K562 (cell line): Measurements from ENCODE around the gene DHDH. TPM values are rescaled to one million over a fixed set of nuclear protein-coding genes. Genes with fewer than 3 reads are reported as not detected.

Experiments used
- CCNT2 ChIP-seq: IDR thresholded peaks from 2 replicates; pipeline ENCODE4 v1.6.1; 2011; ENCODE audit warnings: borderline replicate concordance, low read depth, mild to moderate bottlenecking, moderate library complexity, mixed read lengths, low read length; ENCODE audit not compliant: insufficient read length; ENCODE audit errors: extremely low read depth
- ELF4 ChIP-seq: fragments of 450-650 bp; formaldehyde crosslinking; IDR thresholded peaks from 2 replicates; pipeline ENCODE4 v1.4.0; 2022; ENCODE audit warnings: missing genetic modification characterization
- FUS ChIP-seq: fragments of 200-400 bp; formaldehyde crosslinking; optimal IDR thresholded peaks from 2 replicates; pipeline ENCODE3; 2017; ENCODE audit warnings: low read depth, low read length
- GATAD2B ChIP-seq: fragments of 450-650 bp; IDR thresholded peaks from 2 replicates; pipeline ENCODE4 v1.6.1; 2017; ENCODE audit warnings: mild to moderate bottlenecking, borderline replicate concordance
- HDAC2 ChIP-seq: fragments of 450-650 bp; IDR thresholded peaks from 2 replicates; pipeline ENCODE4 v1.6.1; 2016; ENCODE audit warnings: mild to moderate bottlenecking
- KDM1A ChIP-seq, 2 experiments: fragments of 450-650 bp; IDR thresholded peaks; 2 replicates each; pipeline ENCODE4 v1.6.1; 2016; ENCODE audit warnings: mild to moderate bottlenecking in 2 of 2
- NFRKB ChIP-seq: fragments of 450-650 bp; IDR thresholded peaks from 2 replicates; pipeline ENCODE4 v1.6.1; 2016; ENCODE audit warnings: low read depth
- PCBP1 ChIP-seq: fragments of 200-400 bp; formaldehyde crosslinking; IDR thresholded peaks from 2 replicates; pipeline ENCODE4 v1.6.1; 2018; ENCODE audit warnings: mild to moderate bottlenecking, low read depth, low read length; ENCODE audit not compliant: poor library complexity, severe bottlenecking
- RAD21 ChIP-seq, 2 experiments: fragments of 250-450 bp in 1 of 2; fragments of 450-650 bp in 1 of 2; sonication (Bioruptor Pico) in 1 of 2; formaldehyde crosslinking in 1 of 2; IDR thresholded peaks in 1 of 2; conservative IDR thresholded peaks in 1 of 2; 2 replicates each; pipeline versions ENCODE4 v1.4.0 to v1.8.0; 2020 to 2022; ENCODE audit warnings: mild to moderate bottlenecking in 2 of 2, moderate library complexity in 1 of 2
- RBM34 ChIP-seq: fragments of 200-400 bp; formaldehyde crosslinking; IDR thresholded peaks from 2 replicates; pipeline ENCODE4 v1.6.1; 2018; ENCODE audit warnings: low read length, borderline replicate concordance; ENCODE audit not compliant: insufficient read depth
- REST ChIP-seq, 2 experiments: fragments of 450-650 bp; formaldehyde crosslinking in 1 of 2; IDR thresholded peaks; 2 replicates each; pipeline versions ENCODE4 v1.4.0 to v1.6.1; 2014 to 2020; ENCODE audit warnings: mild to moderate bottlenecking in 2 of 2, borderline replicate concordance in 1 of 2, low read depth in 1 of 2
- SMAD4 ChIP-seq: fragments of 250-450 bp; sonication (Bioruptor Pico); conservative IDR thresholded peaks from 2 replicates; pipeline ENCODE4 v1.8.0; 2021; ENCODE audit warnings: inconsistent platforms, mild to moderate bottlenecking, moderate library complexity
- TCF15 ChIP-seq: fragments of 250-450 bp; sonication (Bioruptor Pico); IDR thresholded peaks from 2 replicates; pipeline ENCODE4 v1.8.0; 2022; ENCODE audit warnings: moderate library complexity, mild to moderate bottlenecking, inconsistent platforms
- THAP7 ChIP-seq: fragments of 250-450 bp; sonication (Bioruptor Pico); IDR thresholded peaks from 2 replicates; pipeline ENCODE4 v1.5.0; 2021
- USF1 ChIP-seq: sonication (generic); formaldehyde crosslinking; IDR thresholded peaks from 2 replicates; pipeline ENCODE4 v1.9.0; 2022; ENCODE audit warnings: mild to moderate bottlenecking, missing genetic modification reagents
- ZNF12 ChIP-seq: sonication (generic); formaldehyde crosslinking; IDR thresholded peaks from 2 replicates; pipeline ENCODE4 v1.4.0; 2020; ENCODE audit warnings: mild to moderate bottlenecking, missing genetic modification reagents
- polyA plus RNA-seq, 8 experiments: library from polyadenylated mRNA; depleted of rRNA in 4 of 8; stranded (reverse) in 5 of 8; unstranded in 3 of 8; fragments of >200 nt; fragmentation: Nextera tagmentation in 2 of 8; fragmentation: Illumina TruSeq in 1 of 8; extraction: Ambion mirVana in 2 of 8; extraction: Trizol in 1 of 8; gene quantifications; 2 replicates each; pipeline versions ENCODE4 v1.2.1 to v1.2.3, GENCODE V29; 2011 to 2014; ENCODE audit warnings: inconsistent platforms in 1 of 8, missing spikeins in 1 of 8
- total RNA-seq, 7 experiments: library from RNA; depleted of rRNA in 6 of 7; stranded (reverse); fragments of >200 nt in 6 of 7; fragmentation: Illumina TruSeq in 2 of 7; extraction: Trizol in 2 of 7; gene quantifications; 2 replicates each; pipeline versions ENCODE4 v1.2.1 to v1.2.3, GENCODE V29; 2011 to 2021; ENCODE audit warnings: low replicate concordance in 1 of 7

The DHDH gene
- total and polyA plus RNA-seq, 9 of the 15 experiments (the other 6 are each of a cell fraction or from before 2014, with no cell fraction given) = 0.37 to 1.9 (median 0.87) TPM

GRCh38 chr19:48962029-48962848 lies 28.7 kb downstream of the DHDH start (continued):
- TF ChIP-seq REST (IDR thresholded peaks at IDR 0.05; ENCODE audit: borderline replicate concordance) (peak; percentile 8; the same call in 1 of the 2 replicates), REST (CRISPR knock-in tag; IDR thresholded peaks at IDR 0.05; ENCODE audit: low read depth) (no peak; the same call in none of the 2 replicates), KDM1A (IDR thresholded peaks at IDR 0.05) (0 out of 4 replicates have a peak, but pooled peaks of 1 of the 2 experiments have one; percentile 30), ZNF12 (CRISPR knock-in tag) (no peak), CCNT2 (peak; percentile 74), NFRKB (peak; percentile 61), RAD21 (CRISPR knock-in tag; conservative IDR thresholded peaks at IDR 0.05 in 1 of 2, IDR thresholded peaks at IDR 0.05 in 1 of 2) (peak; percentile 8 to 25; a peak in 1 of 4 replicates), GATAD2B (peak; percentile 61; the same call in 1 of the 2 replicates), ELF4 (CRISPR knock-in tag) (peak; percentile 53; the same call in 1 of the 2 replicates), HDAC2 (peak; percentile 76; the same call in 1 of the 2 replicates), SMAD4 (CRISPR knock-in tag) (peak; percentile 89), RBM34 (no peak), PCBP1 (peak; percentile 55), FUS (no peak), TCF15 (CRISPR knock-in tag) (0 out of 2 replicates have a peak, but pooled peaks have one; percentile 8), USF1 (peak; percentile 51), THAP7 (CRISPR knock-in tag) (0 out of 2 replicates have a peak, but pooled peaks have one; percentile 12)
